Neuronal stem cell (in vitro differentiated cells): ENCODE data around the gene UTP25.
A peak's percentile ranks its signal among the peaks of the same experiment; 100 is the strongest.

Experiments used
- DNase-seq: peaks from one replicate; pipeline ENCODE4 v3.0.0-alpha.2; 2013; ENCODE audit warnings: low spot score
- H2AFZ ChIP-seq: one replicate; pipeline ENCODE4 v1.6.1; 2013; ENCODE audit warnings: mild to moderate bottlenecking, low read length, inconsistent platforms
- H2AK5ac ChIP-seq: 2 replicates; pipeline ENCODE4 v1.6.1; 2013; ENCODE audit warnings: low read depth, mild to moderate bottlenecking, inconsistent platforms, low read length, moderate library complexity, mixed read lengths
- H2BK120ac ChIP-seq: 2 replicates; pipeline ENCODE4 v1.6.1; 2013; ENCODE audit warnings: low read depth, mild to moderate bottlenecking, inconsistent platforms, low read length, moderate library complexity, mixed read lengths
- H2BK12ac ChIP-seq: one replicate; pipeline ENCODE4 v1.6.1; 2013; ENCODE audit warnings: low read length, inconsistent platforms
- H2BK15ac ChIP-seq: 2 replicates; pipeline ENCODE4 v1.6.1; 2013; ENCODE audit warnings: mild to moderate bottlenecking, low read length, inconsistent platforms, mixed read lengths
- H2BK5ac ChIP-seq: one replicate; pipeline ENCODE4 v1.6.1; 2013; ENCODE audit warnings: inconsistent platforms, mild to moderate bottlenecking, low read length, moderate library complexity
- H3K14ac ChIP-seq: one replicate; pipeline ENCODE4 v1.6.1; 2013; ENCODE audit warnings: low read length, inconsistent platforms
- H3K18ac ChIP-seq: 2 replicates; pipeline ENCODE4 v1.6.1; 2013; ENCODE audit warnings: low read length, inconsistent platforms
- H3K23ac ChIP-seq: 2 replicates; pipeline ENCODE4 v1.6.1; 2013; ENCODE audit warnings: low read depth, mild to moderate bottlenecking, mixed read lengths, low read length, inconsistent platforms; ENCODE audit not compliant: poor library complexity
- H3K27ac ChIP-seq: replicated peaks from 3 replicates; pipeline ENCODE4 v1.5.1; 2013; ENCODE audit warnings: low read length, inconsistent platforms
- H3K27me3 ChIP-seq, 3 experiments: 2 replicates each; pipeline ENCODE4 v1.6.1; 2013; ENCODE audit warnings: low read length in 3 of 3, mild to moderate bottlenecking in 2 of 3, inconsistent platforms in 1 of 3, low read depth in 1 of 3, mixed read lengths in 1 of 3, moderate library complexity in 1 of 3; ENCODE audit not compliant: control insufficient read depth in 3 of 3, insufficient read depth in 3 of 3
- H3K36me3 ChIP-seq, 2 donors: replicated peaks in 1 of 2; 2 replicates each; pipeline ENCODE4 v1.6.1; 2013; ENCODE audit warnings: low read length in 2 of 2; ENCODE audit not compliant: control insufficient read depth in 2 of 2, insufficient read depth in 2 of 2
- H3K4ac ChIP-seq: 2 replicates; pipeline ENCODE4 v1.6.1; 2013; ENCODE audit warnings: inconsistent platforms, mild to moderate bottlenecking, low read length, moderate library complexity
- H3K4me1 ChIP-seq, 2 donors: 1 replicate in 1 of 2; 2 replicates in 1 of 2; pipeline ENCODE4 v1.6.1; 2013; ENCODE audit warnings: low read length in 2 of 2, low read depth in 1 of 2; ENCODE audit not compliant: control insufficient read depth in 2 of 2, insufficient read depth in 1 of 2
- H3K4me2 ChIP-seq: one replicate; pipeline ENCODE4 v1.6.1; 2013; ENCODE audit warnings: mild to moderate bottlenecking, low read length, inconsistent platforms; ENCODE audit not compliant: insufficient read depth, poor library complexity, severe bottlenecking
- H3K4me3 ChIP-seq, 2 donors: 2 replicates each; pipeline ENCODE4 v1.5.1; 2013; ENCODE audit warnings: low read length in 2 of 2, mild to moderate bottlenecking in 2 of 2, inconsistent platforms in 1 of 2, moderate library complexity in 1 of 2
- H3K79me1 ChIP-seq: one replicate; pipeline ENCODE4 v1.6.1; 2013; ENCODE audit warnings: low read depth, mild to moderate bottlenecking, inconsistent platforms, low read length, moderate library complexity
- H3K9ac ChIP-seq: one replicate; pipeline ENCODE4 v1.6.1; 2013; ENCODE audit warnings: mild to moderate bottlenecking, low read depth, low read length, inconsistent platforms; ENCODE audit not compliant: poor library complexity
- H3K9me3 ChIP-seq, 2 donors: replicated peaks in 1 of 2; 2 replicates each; pipeline versions ENCODE3 to v1.6.1; 2013; ENCODE audit warnings: low read length in 2 of 2, mild to moderate bottlenecking in 2 of 2, inconsistent platforms in 1 of 2, low read depth in 1 of 2, mixed read lengths in 1 of 2, moderate library complexity in 1 of 2; ENCODE audit not compliant: control insufficient read depth in 2 of 2, insufficient read depth in 1 of 2
- H4K8ac ChIP-seq: one replicate; pipeline ENCODE4 v1.6.1; 2013; ENCODE audit warnings: low read depth, mild to moderate bottlenecking, inconsistent platforms, low read length, moderate library complexity
- H4K91ac ChIP-seq: one replicate; pipeline ENCODE4 v1.6.1; 2013; ENCODE audit warnings: low read length, low read depth, mild to moderate bottlenecking, inconsistent platforms; ENCODE audit not compliant: poor library complexity
- WGBS, 2 donors: extraction: QIAGEN DNeasy Blood & Tissue Kit; methylation state at CpG; one replicate each; pipeline ENCODE4 v1.1.7; 2013; ENCODE audit warnings: missing lambda C conversion rate in 2 of 2, mixed read lengths in 1 of 2; ENCODE audit not compliant: insufficient read length in 2 of 2, insufficient replicate concordance in 1 of 2; ENCODE audit errors: extremely low coverage in 2 of 2; 5-methylcytosine and 5-hydroxymethylcytosine counted together

UTP25 gene

DNA sequence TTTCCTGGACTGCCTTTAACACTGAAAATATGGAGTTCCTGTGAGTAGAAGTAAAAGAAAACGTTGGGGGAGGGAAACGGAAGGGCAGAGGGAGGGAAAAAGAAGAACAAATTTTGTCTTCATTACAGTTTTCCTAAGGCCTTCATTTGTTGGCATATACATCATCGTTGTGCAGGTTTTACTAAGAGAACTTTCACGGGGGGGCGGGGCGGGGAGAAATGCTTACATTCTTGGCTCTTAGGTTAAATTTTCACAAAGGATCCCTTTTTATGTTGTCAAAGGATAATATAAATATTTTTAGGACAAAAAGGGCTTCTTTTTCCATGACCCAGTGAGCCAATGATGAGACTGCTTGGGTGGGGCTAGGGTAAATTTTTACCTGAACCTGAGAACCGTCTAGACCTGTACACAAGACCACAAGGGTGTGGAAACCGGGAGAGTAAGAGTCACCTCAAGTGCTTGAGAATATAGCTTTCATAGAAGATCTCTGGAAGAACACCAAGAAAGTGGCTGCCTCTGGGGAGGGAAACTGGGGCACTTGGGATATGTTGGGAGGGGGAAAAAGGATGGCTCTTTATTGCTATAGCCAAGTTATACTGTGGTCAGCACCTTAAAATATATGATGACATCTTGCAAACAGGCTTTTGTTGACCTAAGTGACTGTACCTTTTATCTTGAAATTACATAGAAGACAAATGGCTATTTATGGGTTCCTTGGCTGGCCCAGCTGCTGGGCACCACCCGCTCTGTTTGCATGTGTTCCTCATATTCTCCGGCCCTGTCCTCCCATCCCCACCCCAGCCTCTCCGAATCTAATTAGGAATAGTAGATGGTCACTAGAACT lies 2.0 kb upstream of the UTP25 start:
- H3K4ac ChIP-seq: no peak overlapping the region
- no peak overlapping the region for H3K4me3 ChIP-seq
- H3K4me2 ChIP-seq: no peak overlapping the region
- no peak overlapping the region for H2BK15ac ChIP-seq
- no peaks in the 10 kb centered on the region for H3K9me3 ChIP-seq
- no peak overlapping the region for H4K91ac ChIP-seq
- no peak overlapping the region for H3K9ac ChIP-seq
- no peak overlapping the region for H3K18ac ChIP-seq
- peak overlapping the region; percentile 15 for H2AFZ ChIP-seq
- DNase-seq: no peak
- no CpG with 5 or more reads among the region's 11 CpGs for WGBS, 2 donors
- H2AK5ac ChIP-seq: no peak overlapping the region
- H3K79me1 ChIP-seq: no peaks in the 10 kb centered on the region
- no peak overlapping the region for H3K23ac ChIP-seq
- peaks cover 0 to 12% of the 10 kb centered on the region in 2 donors for H3K36me3 ChIP-seq
- H2BK12ac ChIP-seq: no peak overlapping the region
- no peak overlapping the region for H3K14ac ChIP-seq
- H3K27me3 ChIP-seq: no peaks in the 10 kb centered on the region
- no peak overlapping the region for H3K27ac ChIP-seq
- H4K8ac ChIP-seq: no peak overlapping the region
- no peak overlapping the region for H2BK120ac ChIP-seq
- H3K4me1 ChIP-seq: peaks cover 0 to 6% of the 10 kb centered on the region in 2 donors
- H2BK5ac ChIP-seq: no peak overlapping the region

DNA sequence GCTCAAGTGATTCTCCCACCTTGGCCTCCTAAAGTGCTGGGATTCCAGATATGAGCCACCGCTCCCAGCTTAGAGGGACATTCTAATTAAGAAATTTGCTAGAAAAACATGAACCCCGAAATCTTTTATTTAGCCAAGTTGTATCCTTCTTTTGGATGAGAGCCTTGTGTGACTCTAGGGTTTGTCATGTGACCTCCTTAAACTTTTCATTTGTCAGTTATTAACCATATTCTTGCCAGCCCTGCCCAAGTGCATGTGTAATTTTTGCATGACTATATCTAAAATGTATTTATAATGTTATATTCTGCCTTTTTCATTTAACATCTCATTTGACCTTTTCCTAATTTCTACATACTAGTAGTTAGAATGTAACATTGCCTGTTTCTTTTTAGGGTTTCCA lies 1.9 kb downstream of the UTP25 start:
- no CpG with 5 or more reads among the region's 2 CpGs for WGBS, 2 donors
- H2BK12ac ChIP-seq: no peak overlapping the region
- no peak overlapping the region for H3K4me2 ChIP-seq
- H3K9ac ChIP-seq: no peak overlapping the region
- no peak overlapping the region for H2AK5ac ChIP-seq
- no peaks in the 10 kb centered on the region for H3K4me1 ChIP-seq
- H4K8ac ChIP-seq: no peak overlapping the region
- DNase-seq: no peak
- no peak overlapping the region for H3K27ac ChIP-seq
- H3K79me1 ChIP-seq: no peaks in the 10 kb centered on the region
- no peak overlapping the region for H3K18ac ChIP-seq
- H3K4me3 ChIP-seq: no peak overlapping the region
- H3K27me3 ChIP-seq: no peaks in the 10 kb centered on the region
- H3K9me3 ChIP-seq: no peaks in the 10 kb centered on the region
- H2BK120ac ChIP-seq: no peak overlapping the region
- H2BK15ac ChIP-seq: no peak overlapping the region
- no peak overlapping the region for H3K14ac ChIP-seq
- no peak overlapping the region for H2BK5ac ChIP-seq
- no peak overlapping the region for H4K91ac ChIP-seq
- no peak overlapping the region for H3K23ac ChIP-seq
- no peak overlapping the region for H2AFZ ChIP-seq
- no peak overlapping the region for H3K4ac ChIP-seq
- peaks cover 10 to 51% of the 10 kb centered on the region in 2 donors for H3K36me3 ChIP-seq

- Histone ChIP-seq H2AFZ (no peak overlapping the region), H3K14ac (no peak overlapping the region), H3K27me3 (no peaks in the 10 kb centered on the region), H3K23ac (no peak overlapping the region), H2BK5ac (no peak overlapping the region), H3K27ac (no peak overlapping the region), H3K4ac (no peak overlapping the region), H4K91ac (no peak overlapping the region), H2BK15ac (no peak overlapping the region), H3K4me2 (no peak overlapping the region), H3K9ac (no peak overlapping the region), H3K9me3 (no peaks in the 10 kb centered on the region), H3K18ac (no peak overlapping the region), H3K4me3 (no peak overlapping the region), H3K4me1 (no peaks in the 10 kb centered on the region), H4K8ac (no peak overlapping the region), H2AK5ac (no peak overlapping the region), H3K79me1 (no peaks in the 10 kb centered on the region), H3K36me3 (peaks cover 15 to 61% of the 10 kb centered on the region in 2 donors), H2BK12ac (no peak overlapping the region), H2BK120ac (no peak overlapping the region)
- no CpG with 5 or more reads among the region's 3 CpGs for WGBS, 2 donors
- no peak for DNase-seq
These were observed 3.0 kb downstream of the UTP25 start for GRCh38 chr1:209830722-209831121.

DNA sequence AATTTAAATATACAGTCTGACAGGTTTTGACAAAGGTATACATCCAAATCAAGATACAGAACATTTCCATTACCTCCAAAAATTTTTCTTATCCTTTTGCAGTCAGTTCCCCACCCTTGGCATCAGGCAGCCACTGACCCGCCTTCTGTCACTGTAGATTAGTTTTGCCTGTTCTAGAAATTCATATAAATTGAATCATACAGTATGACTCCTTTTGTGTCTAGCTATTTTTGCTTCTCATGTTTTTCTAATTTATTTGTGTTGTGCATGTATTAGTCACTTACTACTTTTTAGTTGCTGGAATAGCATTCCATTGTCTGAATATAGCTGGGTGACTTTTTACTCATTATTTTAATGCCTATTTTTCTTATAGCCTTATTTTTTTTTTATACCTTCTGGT lies 3.8 kb downstream of the UTP25 start:
- H3K79me1 ChIP-seq: no peaks in the 10 kb centered on the region
- no peak overlapping the region for H2BK120ac ChIP-seq
- H4K91ac ChIP-seq: no peak overlapping the region
- no peak overlapping the region for H3K4ac ChIP-seq
- no peaks in the 10 kb centered on the region for H3K9me3 ChIP-seq
- no peak overlapping the region for H4K8ac ChIP-seq
- H3K18ac ChIP-seq: no peak overlapping the region
- no CpG with 5 or more reads among the region's 1 CpG for WGBS, 2 donors
- peaks cover 16 to 70% of the 10 kb centered on the region in 2 donors for H3K36me3 ChIP-seq
- no peak overlapping the region for H2AK5ac ChIP-seq
- no peak overlapping the region for H2BK12ac ChIP-seq
- DNase-seq: no peak
- H3K4me1 ChIP-seq: no peaks in the 10 kb centered on the region
- H3K14ac ChIP-seq: no peak overlapping the region
- H2BK15ac ChIP-seq: no peak overlapping the region
- no peak overlapping the region for H3K4me2 ChIP-seq
- no peak overlapping the region for H3K9ac ChIP-seq
- H2AFZ ChIP-seq: no peak overlapping the region
- no peak overlapping the region for H2BK5ac ChIP-seq
- no peak overlapping the region for H3K4me3 ChIP-seq
- no peak overlapping the region for H3K27ac ChIP-seq
- no peaks in the 10 kb centered on the region for H3K27me3 ChIP-seq
- H3K23ac ChIP-seq: no peak overlapping the region
